ENCODE results near the gene PPP2R5C.

PPP2R5C gene

GRCh38 chr14:101944451-101944850 lies 182.9 kb downstream of the PPP2R5C start:
- Histone ChIP-seq H3K4me3 (ENCODE audit: low read depth, low read length) (no peak overlapping the region), H3K9me3 (ENCODE audit: control insufficient read depth, insufficient read depth, low read depth, low read length) (no peaks in the 10 kb centered on the region), H3K36me3 (ENCODE audit: control insufficient read depth in 2 of 2, insufficient read depth in 1 of 2, low read length in 2 of 2) (no peaks in the 10 kb centered on the region), H3K27ac (ENCODE audit: extremely low read depth, low read depth, low read length) (no peak overlapping the region), H3K4me1 (ENCODE audit: control insufficient read depth, insufficient read depth, low read length) (0 out of 2 replicates have a peak, but pooled peaks cover 3% of the 10 kb centered on the region)
- POLR2A ChIA-PET: no interaction called here
- CTCF ChIA-PET: no interaction called here
- TF ChIP-seq GLIS2 (tag by site-specific recombination; IDR thresholded peaks at IDR 0.05) (no peak), ZNF280D (tag by site-specific recombination; IDR thresholded peaks at IDR 0.05) (no peak), SP2 (tag by site-specific recombination; IDR thresholded peaks at IDR 0.05) (no peak), ZNF580 (tag by site-specific recombination; IDR thresholded peaks at IDR 0.05) (no peak), ZNF660 (tag by site-specific recombination; IDR thresholded peaks at IDR 0.05) (no peak), ZBTB48 (tag by site-specific recombination; IDR thresholded peaks at IDR 0.05) (no peak), MEIS1 (CRISPR knock-in tag; IDR thresholded peaks at IDR 0.05; ENCODE audit: borderline replicate concordance) (no peak), ZNF416 (tag by site-specific recombination; IDR thresholded peaks at IDR 0.05) (no peak), ZNF221 (tag by site-specific recombination; IDR thresholded peaks at IDR 0.05; ENCODE audit: borderline replicate concordance) (no peak), ZNF549 (tag by site-specific recombination; IDR thresholded peaks at IDR 0.05) (no peak), ZNF302 (tag by site-specific recombination; IDR thresholded peaks at IDR 0.05; ENCODE audit: low read depth) (no peak)

GRCh38 chr14:101945171-101945570 lies 183.7 kb downstream of the PPP2R5C start:
- ChIA-PET CTCF (interaction anchor here (0.6 kb wide), 1 partner anchor 136 kb away, joined by 3 read pairs; no protein-coding TSS in a partner anchor), POLR2A (no interaction called here)
- 0 out of 2 replicates have a peak, but pooled peaks cover 3% of the 10 kb centered on the region for H3K4me1 ChIP-seq (ENCODE audit: control insufficient read depth, insufficient read depth, low read length)
- no peaks in the 10 kb centered on the region for H3K36me3 ChIP-seq (ENCODE audit: control insufficient read depth in 2 of 2, insufficient read depth in 1 of 2, low read length in 2 of 2)
- no peaks in the 10 kb centered on the region for H3K9me3 ChIP-seq (ENCODE audit: control insufficient read depth, insufficient read depth, low read depth, low read length)
- no peak overlapping the region for H3K27ac ChIP-seq (ENCODE audit: extremely low read depth, low read depth, low read length)
- H3K4me3 ChIP-seq (ENCODE audit: low read depth, low read length): no peak overlapping the region
- no peak for TF ChIP-seq ZNF560 (tag by site-specific recombination; IDR thresholded peaks at IDR 0.05; ENCODE audit: borderline replicate concordance)
- no peak for TF ChIP-seq ZNF658 (tag by site-specific recombination; IDR thresholded peaks at IDR 0.05)
- no peak for TF ChIP-seq ZNF112 (tag by site-specific recombination; IDR thresholded peaks at IDR 0.05)
- TF ChIP-seq ZNF2 (tag by site-specific recombination; IDR thresholded peaks at IDR 0.05): no peak
- TF ChIP-seq ZNF777 (tag by site-specific recombination; IDR thresholded peaks at IDR 0.05; ENCODE audit: borderline replicate concordance): no peak

- H3K4me1 ChIP-seq (ENCODE audit: control insufficient read depth, insufficient read depth, low read length): 0 out of 2 replicates have a peak, but pooled peaks cover 3% of the 10 kb centered on the region
- ChIA-PET POLR2A (interaction anchor here (1.1 to 2.5 kb wide), 3 partner anchors 14 to 187 kb away, joined by 3 to 6 read pairs (median 5); no protein-coding TSS in a partner anchor), CTCF (interaction anchor here (2.2 kb wide), 1 partner anchor 14 kb away, joined by 11 read pairs; no protein-coding TSS in a partner anchor)
- H3K4me3 ChIP-seq (ENCODE audit: low read depth, low read length): peak overlapping the region; percentile 90
- H3K36me3 ChIP-seq (ENCODE audit: control insufficient read depth in 2 of 2, insufficient read depth in 1 of 2, low read length in 2 of 2): no peaks in the 10 kb centered on the region
- TF ChIP-seq ZNF530 (tag by site-specific recombination; IDR thresholded peaks at IDR 0.05; ENCODE audit: low read depth) (no peak), ZNF600 (tag by site-specific recombination; IDR thresholded peaks at IDR 0.05) (no peak), REST (tag by site-specific recombination; IDR thresholded peaks at IDR 0.05) (0 out of 2 replicates have a peak, but pooled peaks have one; percentile 21), ZNF623 (tag by site-specific recombination; IDR thresholded peaks at IDR 0.05) (0 out of 2 replicates have a peak, but pooled peaks have one; percentile 11), ZNF449 (tag by site-specific recombination; IDR thresholded peaks at IDR 0.05) (0 out of 2 replicates have a peak, but pooled peaks have one; percentile 37)
- H3K27ac ChIP-seq (ENCODE audit: extremely low read depth, low read depth, low read length): peak overlapping the region; percentile 96
- H3K9me3 ChIP-seq (ENCODE audit: control insufficient read depth, insufficient read depth, low read depth, low read length): no peaks in the 10 kb centered on the region
Measured at GRCh38 chr14:101947577-101947903, 186.0 kb downstream of the PPP2R5C start.

Measured in HEK293 (cell line).